Measurements from ENCODE around the gene BPIFB1.

The BPIFB1 gene, protein sequence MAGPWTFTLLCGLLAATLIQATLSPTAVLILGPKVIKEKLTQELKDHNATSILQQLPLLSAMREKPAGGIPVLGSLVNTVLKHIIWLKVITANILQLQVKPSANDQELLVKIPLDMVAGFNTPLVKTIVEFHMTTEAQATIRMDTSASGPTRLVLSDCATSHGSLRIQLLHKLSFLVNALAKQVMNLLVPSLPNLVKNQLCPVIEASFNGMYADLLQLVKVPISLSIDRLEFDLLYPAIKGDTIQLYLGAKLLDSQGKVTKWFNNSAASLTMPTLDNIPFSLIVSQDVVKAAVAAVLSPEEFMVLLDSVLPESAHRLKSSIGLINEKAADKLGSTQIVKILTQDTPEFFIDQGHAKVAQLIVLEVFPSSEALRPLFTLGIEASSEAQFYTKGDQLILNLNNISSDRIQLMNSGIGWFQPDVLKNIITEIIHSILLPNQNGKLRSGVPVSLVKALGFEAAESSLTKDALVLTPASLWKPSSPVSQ

DNA sequence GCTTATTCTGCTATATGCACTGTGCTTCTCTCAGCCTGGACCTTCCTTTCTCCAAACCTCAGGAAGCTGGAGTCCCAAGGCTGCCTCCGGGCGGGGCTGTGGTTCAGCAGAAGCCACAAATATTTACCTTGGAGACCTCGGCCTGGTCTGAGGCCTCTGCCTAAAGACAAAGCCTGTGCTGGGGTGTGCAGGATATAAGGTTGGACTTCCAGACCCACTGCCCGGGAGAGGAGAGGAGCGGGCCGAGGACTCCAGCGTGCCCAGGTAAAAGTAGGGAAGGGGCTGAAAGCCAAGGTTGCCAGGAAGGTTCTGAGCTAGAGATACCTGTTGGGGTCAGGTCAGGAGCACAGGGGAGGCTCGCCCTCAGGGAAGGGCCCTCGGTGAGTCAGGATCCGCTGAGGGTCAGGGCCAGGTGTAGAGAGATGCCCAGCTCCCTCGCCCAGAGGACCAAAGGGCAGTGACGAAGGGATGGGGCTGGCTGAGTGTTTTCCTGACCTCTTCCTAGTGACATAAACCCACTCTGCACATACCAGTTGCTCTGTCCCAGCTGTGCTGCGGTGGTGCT is at the start of gene BPIFB1:
BPIFB1 (plus strand) TSS at position 224 of the 565 bp plus-strand sequence. CDS start 2,860 bp downstream, outside the sequence.
- no peak for DNase-seq

DNA sequence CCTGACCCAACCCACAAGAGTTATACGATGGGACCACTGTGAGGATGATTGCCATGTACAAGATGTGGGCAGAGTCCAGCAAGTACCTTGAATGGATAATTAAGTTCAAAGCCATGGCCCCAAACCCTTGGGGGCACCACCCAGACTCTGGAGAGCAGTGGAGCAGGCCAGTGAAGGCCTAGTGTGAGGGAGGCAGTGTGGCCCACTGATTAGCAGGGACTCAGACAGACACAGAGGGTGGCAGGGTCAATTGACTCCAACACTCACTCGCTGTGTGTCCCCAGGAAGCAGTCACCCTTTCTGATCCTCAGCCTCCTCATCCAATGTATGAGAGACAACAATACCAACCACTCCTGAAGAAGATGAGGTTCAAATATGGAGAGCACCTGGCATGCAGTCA is 49.0 kb upstream of the BPIFB1 start:
- no peak for DNase-seq

DNA sequence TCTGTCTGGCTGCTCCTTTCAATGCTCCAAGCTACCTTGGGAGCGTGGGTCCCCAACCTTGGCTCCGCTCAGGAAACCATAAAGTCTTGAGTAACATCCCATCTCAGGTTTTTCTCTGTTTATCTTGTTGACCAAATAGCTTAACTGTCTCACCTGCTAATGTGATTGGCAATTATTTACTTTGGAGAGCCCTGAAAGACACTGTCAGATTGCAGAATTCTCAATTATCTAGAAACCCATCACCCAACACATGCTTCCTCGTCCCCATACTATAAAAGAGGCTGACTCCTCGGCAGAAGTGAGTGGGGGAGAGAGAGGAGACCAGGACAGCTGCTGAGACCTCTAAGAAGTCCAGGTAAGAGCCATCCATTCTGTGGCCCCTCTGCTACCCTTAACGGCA is 47.3 kb upstream of the BPIFB1 start, which contains the start of gene BPIFA1:
BPIFA1 (plus strand) TSS at position 301 of the 400 bp plus-strand sequence. CDS start 1,716 bp downstream, outside the sequence.
- DNase-seq: no peak

DNA sequence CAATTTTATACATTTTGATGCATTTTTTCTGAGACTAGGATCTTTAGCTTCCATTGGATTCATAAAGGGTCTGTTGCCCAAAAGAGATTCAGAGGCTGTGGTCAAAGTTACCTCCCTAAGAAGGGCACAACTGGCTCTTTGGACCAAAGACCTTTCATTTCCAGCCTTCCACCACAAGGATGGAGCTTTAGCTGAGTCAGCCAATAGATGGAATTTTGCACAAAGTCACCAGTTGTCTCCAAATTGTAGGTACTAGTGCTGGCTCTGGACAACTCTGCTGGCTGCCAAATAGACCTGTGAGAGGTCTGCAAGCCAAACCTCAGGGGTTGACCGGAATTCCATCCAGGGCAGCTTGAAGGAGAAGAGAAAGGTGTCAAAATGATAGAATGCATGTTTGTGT is 46.7 kb upstream of the BPIFB1 start:
- no peak for DNase-seq

DNA sequence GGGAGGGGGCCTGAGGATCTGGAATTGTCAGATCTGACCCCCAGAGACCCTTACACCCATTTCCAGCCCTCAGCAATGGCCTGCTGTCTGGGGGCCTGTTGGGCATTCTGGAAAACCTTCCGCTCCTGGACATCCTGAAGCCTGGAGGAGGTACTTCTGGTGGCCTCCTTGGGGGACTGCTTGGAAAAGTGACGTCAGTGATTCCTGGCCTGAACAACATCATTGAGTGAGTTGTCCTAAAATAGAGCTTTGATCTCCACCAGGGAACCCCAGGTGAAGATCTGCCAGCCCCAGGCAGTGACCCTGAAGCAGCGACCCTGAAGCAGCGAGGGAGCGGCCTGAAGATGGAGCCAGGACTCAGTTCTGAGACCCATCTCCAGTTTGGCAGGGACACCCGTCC is 45.0 kb upstream of the BPIFB1 start:
- DNase-seq: no peak

DNA sequence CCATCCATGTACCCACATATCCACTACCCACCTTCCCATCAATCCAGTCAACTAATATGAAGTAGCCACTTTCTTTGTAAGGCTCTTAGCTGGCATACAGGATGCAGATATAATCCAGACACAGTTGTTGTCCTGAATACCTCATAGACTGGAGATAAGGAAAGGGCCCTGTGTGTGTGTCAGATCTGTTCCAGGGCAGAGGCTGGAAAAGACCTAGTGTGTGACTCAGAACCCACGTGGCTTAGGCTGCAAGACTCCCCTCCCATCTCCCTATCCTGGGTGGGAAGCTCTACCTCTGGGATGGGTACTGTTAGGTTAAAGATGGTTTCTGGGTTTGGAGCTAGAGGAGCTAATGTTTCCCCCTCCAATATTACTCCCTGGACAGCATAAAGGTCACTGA is 43.6 kb upstream of the BPIFB1 start:
- DNase-seq: no peak

DNA sequence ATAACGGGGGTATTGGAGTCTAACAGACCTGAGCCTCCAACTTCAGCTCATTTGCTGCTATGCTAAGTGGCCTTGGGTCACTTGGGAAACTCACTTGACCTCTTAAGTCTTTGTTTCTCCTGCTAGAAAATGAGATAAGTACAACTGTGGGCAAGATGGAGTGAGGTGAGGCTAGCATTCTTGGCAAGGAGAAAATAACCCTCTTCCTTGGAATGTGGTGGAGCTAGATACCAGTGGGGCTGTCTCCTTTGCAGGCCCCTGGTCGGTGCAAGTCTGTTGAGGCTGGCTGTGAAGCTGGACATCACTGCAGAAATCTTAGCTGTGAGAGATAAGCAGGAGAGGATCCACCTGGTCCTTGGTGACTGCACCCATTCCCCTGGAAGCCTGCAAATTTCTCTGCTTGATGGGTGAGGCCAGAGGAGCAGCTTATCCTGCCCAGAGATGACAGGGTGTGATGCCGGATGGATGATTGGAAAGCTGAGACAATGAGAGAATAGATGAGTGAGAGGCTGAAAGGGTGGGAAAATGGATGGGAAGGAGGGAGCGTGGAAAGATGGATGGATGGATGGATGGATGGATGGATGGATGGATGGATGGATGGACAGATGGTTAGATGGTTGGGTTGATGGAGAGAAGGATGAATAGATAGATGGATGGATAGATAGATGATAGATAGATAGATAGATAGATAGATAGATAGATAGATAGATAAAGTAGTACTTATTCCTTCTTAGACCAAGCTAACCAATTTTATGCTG is 42.9 kb upstream of the BPIFB1 start:
- DNase-seq: no peak

DNA sequence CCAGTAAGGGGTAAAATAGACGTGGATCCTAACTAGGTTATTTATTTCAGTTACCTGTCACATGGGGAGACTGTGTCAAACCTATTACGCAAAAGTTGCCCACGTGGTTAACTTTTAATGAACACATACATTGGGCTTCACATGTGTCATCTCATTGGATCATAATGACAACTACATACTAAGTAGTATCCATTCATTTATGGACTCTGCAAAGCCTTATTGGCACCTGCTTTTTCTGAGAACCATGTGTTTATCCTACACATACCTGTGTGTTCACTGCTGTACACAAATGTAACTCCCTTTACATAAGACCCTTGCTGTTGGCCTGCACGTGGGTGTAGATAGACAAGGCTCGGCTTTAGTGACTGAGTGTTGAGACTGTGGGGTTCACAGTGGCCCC is 42.1 kb upstream of the BPIFB1 start:
- no peak for DNase-seq

DNA sequence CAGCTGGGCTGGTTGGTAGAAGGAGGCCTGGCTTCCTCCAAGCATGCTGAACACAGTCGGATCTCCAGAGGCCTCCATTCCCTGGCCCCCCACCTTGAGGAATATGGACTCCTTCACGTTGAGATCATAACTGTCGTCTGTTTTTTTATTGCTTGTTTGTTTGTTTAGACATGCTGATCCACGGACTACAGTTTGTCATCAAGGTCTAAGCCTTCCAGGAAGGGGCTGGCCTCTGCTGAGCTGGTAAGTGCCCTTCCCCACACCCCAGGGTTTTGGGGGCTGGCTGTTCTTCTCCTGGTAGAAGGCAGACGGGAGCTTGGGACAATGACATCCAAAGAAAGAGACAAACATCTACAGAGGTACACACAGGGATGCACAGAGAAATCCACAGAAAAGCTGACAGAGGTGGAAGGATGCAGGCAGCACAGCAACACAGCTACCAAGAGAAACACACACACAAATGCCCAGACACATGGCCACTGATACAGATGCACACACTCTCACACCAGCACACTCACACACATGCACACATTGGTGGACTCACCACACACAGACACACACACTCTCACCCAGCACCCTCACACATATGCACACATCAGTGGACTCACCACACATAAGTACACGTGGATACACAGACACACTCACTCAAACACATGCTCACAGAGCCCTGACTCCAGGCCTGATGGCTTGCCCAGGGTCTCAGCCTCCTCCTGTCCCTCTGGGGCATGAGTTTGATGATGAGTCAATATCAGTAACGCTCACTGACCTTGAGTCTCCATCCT is 40.5 kb upstream of the BPIFB1 start:
- DNase-seq: no peak

DNA sequence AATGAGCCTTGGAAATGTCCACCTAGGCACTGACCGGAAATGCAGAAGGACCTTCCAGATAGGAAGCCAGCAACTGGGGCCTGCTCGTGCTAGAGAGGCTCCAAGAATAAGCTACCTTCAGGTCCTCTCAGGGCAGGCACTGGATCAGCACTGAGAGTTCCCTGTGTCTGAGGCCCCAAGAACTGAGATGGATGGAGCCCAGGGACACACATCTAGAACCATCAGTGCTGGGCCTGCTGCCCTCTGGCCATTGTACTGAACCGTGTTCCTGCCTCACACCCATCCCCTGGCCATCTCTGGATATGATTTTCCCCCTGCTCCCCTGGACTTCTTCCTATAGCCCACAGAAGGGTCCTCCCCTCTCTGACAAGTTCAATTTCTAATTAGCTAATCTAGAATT is 36.9 kb upstream of the BPIFB1 start:
- DNase-seq: no peak

DNA sequence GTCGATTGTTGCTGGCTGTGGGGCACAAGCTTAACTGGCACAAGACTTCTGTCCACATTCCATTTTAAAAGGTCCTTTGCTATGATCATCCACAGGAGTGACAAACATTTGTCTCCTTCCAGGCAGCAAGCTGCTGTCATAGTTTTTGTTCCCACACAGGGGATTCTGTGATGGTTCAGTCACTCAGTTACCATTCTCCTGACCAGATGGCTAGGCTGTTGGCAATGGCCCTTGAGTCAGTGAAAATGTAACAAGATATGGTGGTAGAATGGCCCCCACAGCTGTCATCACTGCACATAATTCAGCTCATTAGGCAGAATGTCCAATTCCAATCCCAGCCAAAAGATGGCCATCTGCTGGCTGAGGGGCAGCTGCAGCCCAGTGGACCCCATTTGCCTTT is 33.6 kb upstream of the BPIFB1 start:
- DNase-seq: no peak

DNA sequence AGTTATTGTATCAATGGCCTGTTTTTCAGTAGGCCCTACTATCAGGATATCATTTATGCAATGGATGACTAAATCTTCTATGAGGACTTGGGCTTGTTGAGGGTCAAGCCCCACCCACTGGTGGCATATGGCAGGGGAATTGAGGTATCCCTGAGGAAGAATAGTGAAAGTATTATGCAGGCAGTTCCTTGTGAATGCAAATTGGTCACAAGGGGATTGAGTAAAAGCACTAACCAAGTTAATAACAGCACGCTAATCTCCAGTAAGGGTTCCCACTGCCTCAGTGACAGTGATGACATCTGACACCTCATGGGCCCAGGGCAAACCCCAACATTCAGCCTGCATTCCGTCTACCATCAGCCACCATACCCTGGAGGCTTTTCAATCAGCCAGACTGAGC is 32.3 kb upstream of the BPIFB1 start:
- DNase-seq: no peak

DNA sequence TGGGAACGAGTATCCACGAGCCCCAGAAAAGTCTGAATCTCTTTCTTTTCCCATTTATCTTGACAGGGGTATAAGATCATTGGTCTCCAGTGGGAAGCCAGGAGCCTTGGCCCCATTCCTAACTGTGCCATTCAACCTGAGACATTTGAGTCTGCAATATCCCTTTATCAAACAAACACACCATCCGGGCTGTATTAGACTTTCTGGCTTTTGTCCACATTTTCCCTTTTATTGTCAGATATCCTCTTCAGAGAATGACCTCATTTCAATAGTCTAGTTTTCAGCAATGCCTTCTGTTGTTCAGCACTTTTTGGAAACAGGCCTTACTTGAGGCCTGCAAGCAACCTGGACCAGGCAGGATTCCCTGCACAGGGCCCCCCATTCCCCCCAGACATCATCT is 31.5 kb upstream of the BPIFB1 start:
- DNase-seq: peak; percentile 11

DNA sequence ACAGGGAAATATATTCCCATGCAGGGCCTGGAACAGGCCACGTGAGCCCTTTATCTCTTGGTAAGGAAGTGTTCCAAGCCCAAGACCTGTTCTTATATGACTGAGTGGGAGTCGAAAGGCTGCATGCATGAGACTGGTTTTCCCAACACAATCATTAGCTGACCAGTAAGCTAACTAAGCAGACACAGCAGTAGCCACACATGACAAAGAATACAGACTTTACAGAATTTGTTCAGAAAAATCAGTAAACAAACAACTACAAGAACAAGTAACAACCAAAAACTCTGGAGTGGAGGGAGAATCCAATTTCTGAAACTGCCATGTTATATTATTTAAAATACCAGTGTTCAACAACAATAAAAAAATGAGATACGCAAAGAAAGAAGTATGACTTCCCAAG is 30.6 kb upstream of the BPIFB1 start:
- DNase-seq: no peak

DNA sequence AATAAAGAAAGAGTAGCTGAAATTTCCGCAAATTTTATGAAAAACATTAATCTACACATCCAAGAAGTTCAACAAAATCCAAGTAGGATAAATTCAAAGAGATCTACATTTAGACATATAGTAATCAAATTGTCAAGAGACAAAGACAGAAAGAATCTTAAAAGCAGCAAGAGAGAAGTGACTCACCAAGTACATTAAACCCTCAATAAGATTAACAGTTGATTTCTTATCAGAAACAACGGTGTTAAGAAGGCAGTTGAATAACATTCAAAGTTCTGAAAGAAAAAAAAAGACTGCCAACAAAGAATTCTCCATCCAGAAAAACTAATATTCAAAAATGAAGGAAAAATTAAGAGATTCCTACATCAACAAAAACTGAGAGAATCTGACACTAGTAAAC is 28.0 kb upstream of the BPIFB1 start:
- no peak for DNase-seq

DNA sequence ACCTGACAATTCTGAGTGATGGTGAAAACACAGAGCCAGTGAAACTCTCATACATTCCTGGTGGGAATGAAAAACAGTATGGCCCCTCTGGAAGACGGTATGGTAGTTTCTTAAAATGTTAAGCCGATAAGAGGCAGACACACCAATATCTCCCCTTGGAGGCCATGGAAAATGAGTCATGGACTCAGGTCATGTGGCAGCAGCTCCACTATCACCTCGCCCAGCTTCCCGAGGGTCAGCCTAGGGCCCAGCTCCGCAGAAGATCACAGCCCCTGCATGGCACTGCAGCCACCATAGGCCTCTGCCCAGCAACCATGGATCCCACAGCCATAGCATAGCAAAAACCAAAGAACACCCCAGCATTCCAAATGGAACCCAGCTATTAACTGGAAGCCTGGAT is 25.8 kb upstream of the BPIFB1 start:
- no peak for DNase-seq

DNA sequence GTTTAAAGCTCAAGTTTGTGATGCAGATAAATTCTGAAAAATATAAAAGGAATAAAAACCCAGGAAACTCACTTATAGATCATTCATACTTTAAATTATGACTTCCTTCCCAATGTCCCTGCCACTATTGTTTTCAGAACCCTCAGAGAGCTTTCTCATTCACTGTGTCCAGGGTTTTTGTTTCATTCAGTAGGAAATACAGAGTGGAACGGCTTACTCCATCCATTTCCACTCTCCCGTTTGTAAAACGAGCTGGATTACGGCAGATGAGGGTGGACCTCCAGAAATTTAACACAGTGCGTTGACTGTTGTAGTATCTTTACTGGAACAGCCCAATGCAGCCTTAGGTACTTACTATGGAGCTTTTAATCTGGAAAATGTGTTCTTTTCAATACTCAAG is 23.6 kb upstream of the BPIFB1 start:
- no peak for DNase-seq

DNA sequence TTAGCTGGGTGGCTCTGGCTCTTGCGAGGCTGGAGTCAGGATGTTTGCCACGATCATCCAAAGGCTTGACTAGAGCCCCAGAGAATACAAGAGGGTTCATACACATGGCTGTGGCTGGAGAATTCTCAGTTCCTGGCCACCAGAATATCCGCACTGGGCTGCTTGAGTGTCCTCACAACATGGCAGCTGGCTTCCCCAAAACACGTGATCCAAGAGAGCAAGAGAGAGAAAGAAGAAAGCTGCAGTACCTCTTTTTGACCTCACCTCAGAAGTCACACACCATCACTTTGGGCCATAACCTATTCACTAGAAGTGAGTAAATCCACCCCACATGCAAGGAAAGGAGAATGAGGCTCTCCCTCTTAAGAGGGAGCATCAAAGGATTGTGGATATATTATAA is 21.5 kb upstream of the BPIFB1 start:
- no peak for DNase-seq

DNA sequence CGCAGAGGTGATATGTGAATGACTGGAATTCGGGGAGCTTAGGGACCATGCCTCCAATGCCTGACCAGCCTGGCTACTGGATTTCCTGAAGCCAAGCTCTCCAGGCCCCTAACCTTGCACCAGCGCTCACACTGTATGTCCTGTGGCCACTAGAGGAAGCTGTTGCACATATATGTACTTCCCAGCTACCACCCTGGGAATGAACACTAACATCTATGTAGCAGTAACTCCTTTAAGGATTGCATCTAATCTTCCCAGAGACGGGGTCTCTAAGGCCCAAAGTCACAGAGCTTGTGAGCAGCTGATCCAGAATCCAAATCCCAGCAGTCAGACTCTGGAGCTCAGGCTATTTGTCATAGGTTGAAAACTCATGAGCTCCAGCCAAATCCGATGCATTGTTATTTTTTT is 20.4 kb upstream of the BPIFB1 start:
- peak; percentile 32 for DNase-seq

DNA sequence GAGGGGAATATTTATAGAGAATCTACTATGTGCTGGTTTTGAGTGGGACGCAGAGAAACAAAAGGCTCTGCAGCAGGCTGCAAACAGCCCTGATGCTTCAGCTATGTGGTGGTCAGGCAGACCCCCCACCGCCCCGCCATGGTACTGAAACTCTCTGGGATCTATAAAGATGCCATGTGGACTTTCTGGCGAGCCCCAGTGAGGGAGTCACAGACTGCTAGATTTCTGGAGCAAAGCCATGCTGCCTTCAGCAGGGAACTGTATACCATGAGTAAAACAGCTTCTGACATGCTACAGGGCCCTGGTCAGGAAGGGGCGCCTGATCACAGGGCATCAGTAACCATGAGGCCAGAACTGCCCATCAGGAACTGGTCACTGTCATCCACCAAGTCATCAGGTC is 19.2 kb upstream of the BPIFB1 start:
- DNase-seq: no peak

DNA sequence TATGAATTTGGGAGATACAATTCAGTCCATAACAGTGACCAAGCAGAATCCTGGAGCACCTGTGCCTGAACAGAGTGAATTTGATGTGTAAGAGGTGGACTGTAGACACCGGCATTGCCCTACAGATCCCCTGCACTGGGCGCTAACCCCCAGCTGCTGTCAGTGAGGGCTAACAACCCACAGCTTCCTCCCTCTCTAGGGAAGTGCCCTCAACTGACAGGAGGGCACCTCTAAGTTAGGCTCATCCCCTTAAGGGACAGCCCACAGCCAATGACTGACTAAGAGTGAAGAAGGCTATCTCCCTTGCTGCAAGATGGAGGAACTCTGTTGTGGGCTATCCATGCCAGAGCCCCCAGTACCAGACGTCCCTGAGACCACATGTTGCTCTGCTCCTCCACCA is 15.3 kb upstream of the BPIFB1 start:
- no peak for DNase-seq

DNA sequence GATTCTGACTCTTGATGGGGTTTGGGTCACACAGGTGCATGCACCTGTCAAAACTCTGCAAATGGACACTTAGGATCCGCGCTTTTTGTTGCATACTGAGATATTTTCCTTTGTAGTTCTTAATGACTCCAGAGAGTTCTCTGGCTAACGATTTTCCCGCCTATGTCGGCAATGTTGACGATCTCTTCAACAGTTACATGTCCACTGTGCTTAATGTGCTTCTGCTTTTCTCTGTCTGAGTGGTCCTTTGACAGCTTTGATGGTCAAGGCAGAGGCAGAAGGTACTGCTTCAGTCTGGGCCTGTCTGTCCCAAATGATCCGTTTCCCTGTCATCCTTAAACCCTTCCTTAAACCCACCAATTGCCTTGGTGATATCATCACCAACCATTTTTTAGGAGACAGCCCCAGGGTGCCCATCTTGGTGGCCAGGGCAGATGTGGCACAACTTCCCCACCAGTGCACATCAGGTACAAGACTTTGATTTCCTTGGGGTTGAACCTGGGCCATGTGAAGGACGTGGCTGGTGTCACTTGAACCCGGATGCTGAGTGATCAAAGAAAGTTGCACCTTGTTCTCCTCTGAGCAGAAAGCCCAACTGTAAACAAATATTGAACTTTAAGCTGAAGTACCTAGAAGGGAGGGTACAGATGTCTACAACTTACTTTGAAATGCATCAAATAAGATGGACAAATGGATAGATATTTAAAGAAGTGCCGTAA is 10.7 kb upstream of the BPIFB1 start:
- DNase-seq: no peak
